ENCODE measurements around the gene ERI3. TPM values are rescaled to one million over a fixed set of nuclear protein-coding genes. Genes with fewer than 3 reads are reported as not detected.
A peak's percentile ranks its signal among the peaks of the same experiment; 100 is the strongest.

Gene ERI3
- total and polyA plus RNA-seq, 5 donors, result 36.4 to 56.3 (median 49.7) TPM

DNA sequence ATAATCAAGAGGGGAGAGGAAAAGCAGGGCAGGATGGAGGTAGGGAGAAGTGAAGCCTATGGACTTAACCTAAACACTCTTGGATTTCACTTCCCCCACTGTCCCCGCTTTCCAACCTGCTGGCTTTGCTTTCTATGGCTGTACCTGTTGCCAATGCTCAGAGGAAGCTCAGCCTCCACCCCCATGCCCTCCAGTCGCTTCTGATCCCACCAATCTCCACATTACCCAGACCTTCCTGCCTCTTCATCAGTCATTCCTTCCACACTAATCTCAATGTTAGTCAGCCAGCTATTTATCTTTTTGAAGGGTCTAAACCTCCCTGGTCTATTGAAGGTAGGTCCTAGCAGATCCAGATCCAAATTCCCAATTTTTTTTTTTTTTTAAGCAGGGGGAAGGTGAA, 24.1 kb downstream of the ERI3 start:
- no peak for ATAC-seq
- DNase-seq, result no peak
- WGBS, result 98% methylated on average over 2 of the region's 2 CpGs

DNA sequence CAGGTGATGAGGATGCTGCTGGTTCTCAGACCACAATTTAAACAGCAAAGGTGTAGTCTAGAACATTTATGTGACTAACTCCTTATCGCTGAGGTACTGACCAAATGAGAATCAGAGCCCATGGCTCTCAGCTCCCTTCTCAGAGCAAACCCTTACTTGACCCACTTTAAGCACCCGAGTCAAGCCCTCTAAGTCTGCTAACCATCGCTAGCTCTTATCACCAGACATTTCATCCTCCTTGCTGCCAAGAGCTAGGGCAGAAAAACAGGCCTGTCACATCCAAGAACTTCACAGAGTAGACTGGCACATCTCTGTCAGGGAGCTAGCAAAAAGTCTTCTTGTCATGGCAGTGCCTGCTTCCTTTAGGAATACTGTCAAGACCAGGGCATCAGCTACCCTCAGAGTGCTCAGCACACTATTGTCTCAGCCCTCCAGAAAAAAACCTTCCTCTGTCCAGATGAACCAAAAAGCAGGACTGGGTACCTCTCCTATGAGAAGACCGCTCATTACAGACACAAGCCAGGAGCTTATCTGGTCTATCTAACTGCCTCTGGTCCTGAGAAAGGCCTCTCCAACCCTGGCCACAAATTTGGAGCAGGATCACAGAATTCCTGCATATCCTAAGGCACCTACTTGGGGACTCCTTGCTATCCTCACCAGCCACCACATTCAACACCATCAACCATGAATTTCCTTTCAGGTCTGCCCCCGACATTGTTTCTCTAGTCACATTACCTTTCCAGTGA, 26.2 kb downstream of the ERI3 start:
- no peak for ATAC-seq
- Histone ChIP-seq H3K27me3 (ENCODE audit: control insufficient read depth, insufficient read depth) (no peaks in the 10 kb centered on the region), H3K9me3 (ENCODE audit: control insufficient read depth, low read length) (no peaks in the 10 kb centered on the region), H3K4me3 (ENCODE audit: low read length) (no peak overlapping the region), H3K27ac (ENCODE audit: low read length) (peak overlapping the region; percentile 10), H3K4me1 (ENCODE audit: control insufficient read depth, insufficient read depth, low read length) (peaks cover 11% of the 10 kb centered on the region)
- intact Hi-C loops (cut with DNase I), result no loop called here
- WGBS, result 61% methylated on average over 5 of the region's 5 CpGs
- DNase-seq, result no peak

More for the DNA sequence above, 24.1 kb downstream of the ERI3 start:
- Histone ChIP-seq H3K4me1 (ENCODE audit: control insufficient read depth, insufficient read depth, low read length) (peaks cover 10% of the 10 kb centered on the region), H3K27ac (ENCODE audit: low read length) (no peak overlapping the region), H3K9me3 (ENCODE audit: control insufficient read depth, low read length) (no peaks in the 10 kb centered on the region), H3K27me3 (ENCODE audit: control insufficient read depth, insufficient read depth) (no peaks in the 10 kb centered on the region), H3K4me3 (ENCODE audit: low read length) (no peak overlapping the region)
- intact Hi-C loops (cut with DNase I), result no loop called here

DNA sequence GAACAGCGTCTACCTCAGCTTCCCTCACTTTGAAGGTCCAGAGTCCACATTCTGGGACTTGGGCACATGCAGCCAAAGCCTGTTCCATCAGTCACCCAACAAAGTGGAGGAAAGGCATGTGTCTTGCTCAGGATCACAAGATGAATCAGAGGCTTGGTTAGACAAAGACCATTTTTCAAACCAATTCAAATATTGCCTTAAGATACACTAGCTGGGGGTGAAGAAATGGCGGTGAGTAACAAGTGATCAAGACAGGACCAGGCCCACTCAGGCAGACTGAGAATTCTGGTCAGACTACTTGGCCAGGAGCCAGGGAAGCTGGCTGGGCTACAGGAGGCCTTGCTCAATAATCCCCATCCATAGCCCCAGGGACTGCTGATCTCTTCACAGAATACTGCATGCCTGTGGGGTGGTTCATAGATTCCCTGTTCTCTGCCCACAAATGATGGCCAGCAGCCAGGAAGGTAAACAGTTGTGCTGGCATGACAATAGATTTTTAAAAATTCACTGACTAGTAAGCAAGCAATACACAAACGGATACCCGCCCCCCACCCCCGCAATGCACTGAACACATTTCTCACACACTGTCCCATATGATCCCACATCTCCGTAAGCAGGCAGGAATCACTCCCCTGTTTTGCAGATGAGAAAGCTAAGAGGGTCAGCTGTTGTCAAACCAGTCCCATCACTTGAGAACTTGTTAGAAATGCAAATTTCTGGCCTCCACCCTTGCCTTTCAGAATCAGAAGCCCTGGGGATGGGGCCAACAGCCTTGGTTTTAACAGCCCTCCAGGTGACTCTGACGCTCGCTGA, 27.2 kb downstream of the ERI3 start:
- peaks cover 12% of the 10 kb centered on the region for H3K4me1 ChIP-seq (ENCODE audit: control insufficient read depth, insufficient read depth, low read length)
- no peak overlapping the region for H3K27ac ChIP-seq (ENCODE audit: low read length)
- no peak overlapping the region for H3K4me3 ChIP-seq (ENCODE audit: low read length)
- no peaks in the 10 kb centered on the region for H3K27me3 ChIP-seq (ENCODE audit: control insufficient read depth, insufficient read depth)
- DNase-seq (peak; percentile 89 to 93 (median 90)), ATAC-seq (peak; percentile 91 to 94)
- H3K9me3 ChIP-seq (ENCODE audit: control insufficient read depth, low read length), result no peaks in the 10 kb centered on the region
- WGBS, result 74% methylated on average over 8 of the region's 8 CpGs
- intact Hi-C loops (cut with DNase I), result no loop called here

DNA sequence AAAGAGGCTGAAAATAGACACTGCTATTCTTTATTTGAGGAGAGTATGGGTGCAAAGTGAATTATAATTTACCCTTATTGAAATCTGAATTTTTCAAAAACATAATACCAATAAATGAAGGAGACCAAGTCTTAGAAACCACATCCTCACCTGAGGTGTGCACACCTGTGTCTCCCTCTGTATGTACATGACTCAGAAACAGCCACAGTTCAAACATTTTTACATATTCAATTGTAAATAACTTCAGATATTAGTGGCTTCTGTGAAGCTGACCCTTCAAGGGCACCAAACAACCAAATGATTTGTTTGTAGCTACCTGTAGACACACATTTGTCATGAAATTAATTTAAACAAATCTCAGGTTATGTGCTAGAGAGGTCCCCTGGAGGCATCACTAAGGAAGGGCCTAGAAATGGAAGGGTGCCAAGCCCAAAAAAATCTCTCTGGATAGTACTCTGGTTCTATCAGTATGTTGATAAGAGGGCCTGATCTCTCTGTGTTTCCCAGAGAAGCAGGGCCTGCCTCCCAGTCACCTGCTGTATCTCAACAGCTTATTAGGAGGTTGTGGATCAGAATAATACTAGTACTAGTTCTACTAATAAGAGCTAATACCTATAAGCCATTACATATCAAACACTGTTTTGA, 28.1 kb downstream of the ERI3 start:
- H3K27ac ChIP-seq (ENCODE audit: low read length), result no peak overlapping the region
- DNase-seq (no peak), ATAC-seq (no peak)
- intact Hi-C loops (cut with DNase I), result no loop called here
- no peaks in the 10 kb centered on the region for H3K27me3 ChIP-seq (ENCODE audit: control insufficient read depth, insufficient read depth)
- H3K9me3 ChIP-seq (ENCODE audit: control insufficient read depth, low read length), result no peaks in the 10 kb centered on the region
- H3K4me3 ChIP-seq (ENCODE audit: low read length), result no peak overlapping the region
- H3K4me1 ChIP-seq (ENCODE audit: control insufficient read depth, insufficient read depth, low read length), result peaks cover 12% of the 10 kb centered on the region

DNA sequence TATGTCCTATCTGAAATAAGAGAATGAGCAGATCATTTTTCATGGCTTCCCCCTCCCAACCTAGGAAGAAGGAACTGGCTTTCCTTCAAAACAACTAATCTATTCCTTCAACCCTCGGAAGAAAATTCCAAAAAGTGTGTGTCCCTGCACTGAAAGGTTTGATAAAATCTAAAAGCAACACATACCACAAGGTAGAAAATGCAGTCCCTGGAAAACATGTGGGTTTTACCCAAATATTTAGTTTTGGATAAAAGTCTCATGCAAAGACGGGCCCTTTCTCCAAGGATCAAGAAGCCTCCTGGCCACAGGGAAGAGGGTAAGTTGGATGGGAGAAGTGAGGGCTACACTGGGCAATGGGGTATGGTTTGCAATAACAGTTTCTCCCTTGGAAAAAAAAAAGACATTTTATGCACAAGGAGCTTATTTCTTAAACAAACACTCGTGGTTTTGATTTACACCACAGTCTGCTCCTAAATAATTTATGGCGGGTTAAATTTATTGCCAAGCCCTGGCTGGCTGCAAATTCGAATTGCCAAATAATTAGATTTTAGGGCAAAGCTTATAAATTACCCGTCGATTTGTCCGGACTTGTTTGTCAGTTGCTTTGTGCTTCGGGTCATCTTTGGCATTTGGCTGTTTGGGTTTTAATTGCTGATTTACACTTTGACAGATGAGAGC, 28.9 kb downstream of the ERI3 start:
- ATAC-seq, result no peak
- no peaks in the 10 kb centered on the region for H3K9me3 ChIP-seq (ENCODE audit: control insufficient read depth, low read length)
- WGBS, result 88% methylated on average over 9 of the region's 9 CpGs

DNA sequence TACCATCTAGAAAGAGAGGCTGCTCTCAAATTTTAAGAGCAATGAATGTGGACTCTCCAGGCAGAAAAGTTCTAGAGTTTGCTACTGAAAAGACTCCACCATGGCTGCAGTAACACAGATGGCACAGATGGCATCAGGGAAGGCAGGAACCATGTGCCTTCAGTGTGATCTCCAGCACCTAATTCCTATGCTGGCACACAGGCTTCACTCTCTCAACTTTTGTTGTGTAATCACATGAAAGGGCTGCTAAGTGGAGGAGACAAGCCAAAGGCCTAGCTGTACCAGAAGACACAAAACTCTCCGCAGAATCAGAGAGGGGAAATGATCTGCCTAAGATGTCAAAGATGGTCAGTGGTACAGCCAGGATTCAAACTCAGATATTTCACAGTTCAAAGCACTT, 31.1 kb downstream of the ERI3 start:
- ATAC-seq, result peak in 1 of 2 donors; percentile 45
- Histone ChIP-seq H3K27me3 (ENCODE audit: control insufficient read depth, insufficient read depth) (no peaks in the 10 kb centered on the region), H3K4me1 (ENCODE audit: control insufficient read depth, insufficient read depth, low read length) (peaks cover 10% of the 10 kb centered on the region), H3K9me3 (ENCODE audit: control insufficient read depth, low read length) (no peaks in the 10 kb centered on the region), H3K27ac (ENCODE audit: low read length) (no peak overlapping the region), H3K4me3 (ENCODE audit: low read length) (no peak overlapping the region)
- 81% methylated on average over 1 of the region's 1 CpG for WGBS
- no peak for DNase-seq
- intact Hi-C loops (cut with DNase I), result no loop called here

More for the DNA sequence above, 28.9 kb downstream of the ERI3 start:
- no peak for DNase-seq
- Histone ChIP-seq H3K27ac (ENCODE audit: low read length) (no peak overlapping the region), H3K27me3 (ENCODE audit: control insufficient read depth, insufficient read depth) (no peaks in the 10 kb centered on the region), H3K4me1 (ENCODE audit: control insufficient read depth, insufficient read depth, low read length) (peaks cover 12% of the 10 kb centered on the region), H3K4me3 (ENCODE audit: low read length) (no peak overlapping the region)
- intact Hi-C loops (cut with DNase I), result no loop called here

DNA sequence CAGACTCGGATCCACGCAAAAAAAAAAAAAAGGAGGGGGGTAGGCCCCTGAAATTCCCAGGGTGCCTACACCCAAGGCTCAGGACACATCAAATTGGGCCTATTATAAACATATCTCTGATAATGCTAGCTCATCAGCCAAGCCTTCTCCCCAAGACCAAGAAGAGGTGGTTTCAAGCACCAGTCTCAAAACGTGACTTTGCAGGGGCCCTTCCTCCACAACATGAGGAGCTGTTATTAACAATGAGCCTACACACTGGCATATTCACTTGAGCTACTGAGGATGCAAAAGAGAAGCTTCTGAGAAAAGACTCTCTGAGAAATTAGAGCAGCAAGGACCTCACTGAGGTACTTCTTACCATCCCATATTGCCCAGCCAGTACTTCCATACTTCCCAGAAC, 32.7 kb downstream of the ERI3 start:
- intact Hi-C loops (cut with DNase I), result no loop called here
- no peak overlapping the region for H3K4me3 ChIP-seq (ENCODE audit: low read length)
- DNase-seq (no peak), ATAC-seq (no peak)
- peaks cover 3% of the 10 kb centered on the region for H3K4me1 ChIP-seq (ENCODE audit: control insufficient read depth, insufficient read depth, low read length)
- H3K9me3 ChIP-seq (ENCODE audit: control insufficient read depth, low read length), result no peaks in the 10 kb centered on the region
- H3K27ac ChIP-seq (ENCODE audit: low read length), result no peak overlapping the region
- H3K27me3 ChIP-seq (ENCODE audit: control insufficient read depth, insufficient read depth), result no peaks in the 10 kb centered on the region
- WGBS, result 91% methylated on average over 3 of the region's 3 CpGs

DNA sequence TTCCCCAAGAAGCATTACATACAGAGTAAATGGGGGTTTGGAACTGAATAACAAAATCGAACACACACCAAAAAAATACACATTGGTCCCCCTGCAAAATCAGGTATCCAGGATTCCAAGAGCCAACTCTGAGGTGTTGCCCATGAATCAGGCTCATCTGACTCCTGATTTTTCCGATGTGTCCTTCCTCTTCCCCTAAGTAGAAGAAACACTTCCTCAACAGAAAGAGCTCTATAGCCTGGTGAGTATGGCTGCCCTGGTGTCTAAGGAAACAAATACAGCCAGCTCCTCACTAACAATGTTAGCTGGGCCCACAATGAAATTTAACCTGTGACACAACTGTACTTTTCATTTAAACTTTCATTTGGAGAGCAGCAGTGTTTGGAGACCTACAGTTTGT, 33.6 kb downstream of the ERI3 start:
- WGBS, result 88% methylated on average over 2 of the region's 2 CpGs
- H3K9me3 ChIP-seq (ENCODE audit: control insufficient read depth, low read length), result no peaks in the 10 kb centered on the region
- intact Hi-C loops (cut with DNase I), result no loop called here

DNA sequence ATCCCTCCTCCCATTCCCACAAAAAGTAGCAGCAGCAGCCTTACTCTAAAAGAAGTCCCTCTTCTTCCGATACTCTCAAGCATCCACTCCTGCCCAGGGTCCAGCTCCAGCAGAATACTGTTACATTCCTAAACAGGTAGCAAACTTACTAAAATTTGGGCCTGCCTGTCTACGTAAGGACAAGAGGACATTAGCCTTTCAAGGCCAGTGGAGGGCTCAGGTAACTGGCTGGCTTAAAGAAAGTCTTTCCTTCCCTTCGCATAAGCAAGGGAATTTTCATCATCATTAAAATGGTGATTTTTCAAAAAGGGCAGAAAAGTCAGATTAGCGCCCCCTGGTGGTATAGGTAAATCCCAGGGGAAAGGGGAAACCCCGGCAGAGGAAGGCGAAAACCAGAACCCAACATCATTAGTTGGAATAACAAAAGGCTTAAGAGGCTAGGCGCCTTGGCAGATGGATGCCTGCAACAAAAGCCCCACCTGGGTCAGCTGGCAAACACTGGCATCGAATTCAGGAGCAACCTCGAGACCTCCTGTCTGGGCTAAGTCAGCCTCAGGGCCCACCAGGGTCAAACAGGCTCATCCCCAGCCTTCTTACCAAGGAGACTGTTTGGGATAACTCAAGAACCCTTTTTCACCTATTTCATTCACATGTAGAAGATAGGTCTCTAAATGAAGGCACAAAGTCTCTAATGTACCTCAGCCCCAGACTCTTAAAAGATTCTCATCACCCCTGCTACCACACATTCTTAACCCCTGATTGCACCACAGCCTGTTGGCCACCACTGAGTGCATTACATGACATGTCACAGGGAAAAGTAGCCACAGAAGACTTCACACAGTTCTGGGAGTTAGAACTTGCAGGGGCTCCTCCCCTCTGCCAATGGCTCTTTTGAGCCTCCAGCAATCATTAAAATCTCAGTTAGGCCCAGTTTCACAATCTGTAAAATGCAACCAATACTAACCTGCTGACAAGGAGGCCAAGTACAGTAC, 36.7 kb downstream of the ERI3 start:
- H3K9me3 ChIP-seq (ENCODE audit: control insufficient read depth, low read length), result no peaks in the 10 kb centered on the region
- no peaks in the 10 kb centered on the region for H3K4me1 ChIP-seq (ENCODE audit: control insufficient read depth, insufficient read depth, low read length)
- H3K4me3 ChIP-seq (ENCODE audit: low read length), result no peak overlapping the region
- H3K27ac ChIP-seq (ENCODE audit: low read length), result no peak overlapping the region
- ATAC-seq (no peak), DNase-seq (no peak)
- intact Hi-C loops (cut with DNase I), result loop anchor here in 2 of 4 donors (2.0 to 5.0 kb wide), 2 partner anchors 101 to 102 kb away; no protein-coding TSS in a partner anchor
- 57% methylated on average over 9 of the region's 9 CpGs for WGBS
- H3K27me3 ChIP-seq (ENCODE audit: control insufficient read depth, insufficient read depth), result no peaks in the 10 kb centered on the region

More for the DNA sequence above, 33.6 kb downstream of the ERI3 start:
- no peak for ATAC-seq
- H3K4me1 ChIP-seq (ENCODE audit: control insufficient read depth, insufficient read depth, low read length), result peaks cover 2% of the 10 kb centered on the region
- no peak for DNase-seq
- no peaks in the 10 kb centered on the region for H3K27me3 ChIP-seq (ENCODE audit: control insufficient read depth, insufficient read depth)
- no peak overlapping the region for H3K4me3 ChIP-seq (ENCODE audit: low read length)
- H3K27ac ChIP-seq (ENCODE audit: low read length), result no peak overlapping the region

DNA sequence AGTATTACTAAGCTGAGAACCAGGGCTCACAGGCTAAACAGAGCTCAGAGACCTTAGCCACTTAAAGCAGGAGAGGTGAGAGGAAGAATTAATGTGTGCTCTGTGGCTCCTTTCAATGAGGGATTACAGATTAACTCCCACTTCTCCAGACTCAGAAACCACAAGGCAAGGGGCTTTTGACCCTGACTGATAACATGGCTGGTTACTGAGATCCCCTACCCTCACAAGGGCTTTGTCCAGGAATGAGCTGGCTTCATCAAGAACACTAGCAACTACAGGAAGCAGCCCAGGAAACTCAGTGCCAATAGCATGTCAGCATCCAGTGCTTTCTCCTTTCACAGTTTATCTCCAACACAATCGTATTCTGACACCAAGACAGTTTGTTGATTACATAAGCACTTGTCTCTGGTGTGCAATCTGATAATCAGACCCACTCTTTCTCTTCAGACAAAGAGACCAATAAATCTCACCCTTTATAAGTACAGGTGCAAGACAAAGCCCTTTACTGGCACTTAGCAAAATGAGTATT, 38.8 kb downstream of the ERI3 start:
- intact Hi-C loops (cut with DNase I), result loop anchor here in 1 of 4 donors (5.0 kb wide), 1 partner anchor 99 kb away; no protein-coding TSS in a partner anchor

More for the DNA sequence above, 38.8 kb downstream of the ERI3 start:
- Histone ChIP-seq H3K27ac (ENCODE audit: low read length) (no peak overlapping the region), H3K4me1 (ENCODE audit: control insufficient read depth, insufficient read depth, low read length) (no peaks in the 10 kb centered on the region), H3K27me3 (ENCODE audit: control insufficient read depth, insufficient read depth) (no peaks in the 10 kb centered on the region), H3K4me3 (ENCODE audit: low read length) (no peak overlapping the region), H3K9me3 (ENCODE audit: control insufficient read depth, low read length) (no peaks in the 10 kb centered on the region)
- ATAC-seq (no peak), DNase-seq (no peak)
- WGBS, result 10% methylated on average over 1 of the region's 1 CpG
